ENCODE data around the gene SLC25A19. TPM values are rescaled to one million over a fixed set of nuclear protein-coding genes. Genes with fewer than 3 reads are reported as not detected.

The SLC25A19 gene
- total and polyA plus RNA-seq, 2 of the 8 experiments (the other 6 are each of a cell fraction or from before 2014, with no cell fraction given), result 28.6 to 32.6 TPM

DNA sequence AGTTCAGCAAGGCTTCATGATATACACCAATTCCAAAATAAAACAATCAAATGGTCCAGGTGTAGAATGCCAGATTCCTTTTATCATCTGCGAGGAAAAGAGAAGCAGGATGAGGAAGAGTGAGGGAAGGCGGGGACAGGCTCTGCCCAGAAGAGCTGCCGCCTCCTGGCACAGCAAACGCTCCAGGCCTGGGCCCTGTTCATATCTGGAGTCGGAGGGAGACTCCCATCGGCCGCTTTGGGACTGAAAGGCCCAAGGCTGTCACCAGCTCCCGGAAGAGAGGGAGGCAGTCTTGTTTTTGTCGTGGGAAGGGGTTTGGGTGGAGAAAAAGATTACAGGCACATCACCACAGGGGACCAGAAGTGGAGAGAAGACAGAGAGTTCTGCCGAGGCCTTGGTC lies 29.0 kb upstream of the SLC25A19 start (continued):
- TF ChIP-seq, protein P1, sequence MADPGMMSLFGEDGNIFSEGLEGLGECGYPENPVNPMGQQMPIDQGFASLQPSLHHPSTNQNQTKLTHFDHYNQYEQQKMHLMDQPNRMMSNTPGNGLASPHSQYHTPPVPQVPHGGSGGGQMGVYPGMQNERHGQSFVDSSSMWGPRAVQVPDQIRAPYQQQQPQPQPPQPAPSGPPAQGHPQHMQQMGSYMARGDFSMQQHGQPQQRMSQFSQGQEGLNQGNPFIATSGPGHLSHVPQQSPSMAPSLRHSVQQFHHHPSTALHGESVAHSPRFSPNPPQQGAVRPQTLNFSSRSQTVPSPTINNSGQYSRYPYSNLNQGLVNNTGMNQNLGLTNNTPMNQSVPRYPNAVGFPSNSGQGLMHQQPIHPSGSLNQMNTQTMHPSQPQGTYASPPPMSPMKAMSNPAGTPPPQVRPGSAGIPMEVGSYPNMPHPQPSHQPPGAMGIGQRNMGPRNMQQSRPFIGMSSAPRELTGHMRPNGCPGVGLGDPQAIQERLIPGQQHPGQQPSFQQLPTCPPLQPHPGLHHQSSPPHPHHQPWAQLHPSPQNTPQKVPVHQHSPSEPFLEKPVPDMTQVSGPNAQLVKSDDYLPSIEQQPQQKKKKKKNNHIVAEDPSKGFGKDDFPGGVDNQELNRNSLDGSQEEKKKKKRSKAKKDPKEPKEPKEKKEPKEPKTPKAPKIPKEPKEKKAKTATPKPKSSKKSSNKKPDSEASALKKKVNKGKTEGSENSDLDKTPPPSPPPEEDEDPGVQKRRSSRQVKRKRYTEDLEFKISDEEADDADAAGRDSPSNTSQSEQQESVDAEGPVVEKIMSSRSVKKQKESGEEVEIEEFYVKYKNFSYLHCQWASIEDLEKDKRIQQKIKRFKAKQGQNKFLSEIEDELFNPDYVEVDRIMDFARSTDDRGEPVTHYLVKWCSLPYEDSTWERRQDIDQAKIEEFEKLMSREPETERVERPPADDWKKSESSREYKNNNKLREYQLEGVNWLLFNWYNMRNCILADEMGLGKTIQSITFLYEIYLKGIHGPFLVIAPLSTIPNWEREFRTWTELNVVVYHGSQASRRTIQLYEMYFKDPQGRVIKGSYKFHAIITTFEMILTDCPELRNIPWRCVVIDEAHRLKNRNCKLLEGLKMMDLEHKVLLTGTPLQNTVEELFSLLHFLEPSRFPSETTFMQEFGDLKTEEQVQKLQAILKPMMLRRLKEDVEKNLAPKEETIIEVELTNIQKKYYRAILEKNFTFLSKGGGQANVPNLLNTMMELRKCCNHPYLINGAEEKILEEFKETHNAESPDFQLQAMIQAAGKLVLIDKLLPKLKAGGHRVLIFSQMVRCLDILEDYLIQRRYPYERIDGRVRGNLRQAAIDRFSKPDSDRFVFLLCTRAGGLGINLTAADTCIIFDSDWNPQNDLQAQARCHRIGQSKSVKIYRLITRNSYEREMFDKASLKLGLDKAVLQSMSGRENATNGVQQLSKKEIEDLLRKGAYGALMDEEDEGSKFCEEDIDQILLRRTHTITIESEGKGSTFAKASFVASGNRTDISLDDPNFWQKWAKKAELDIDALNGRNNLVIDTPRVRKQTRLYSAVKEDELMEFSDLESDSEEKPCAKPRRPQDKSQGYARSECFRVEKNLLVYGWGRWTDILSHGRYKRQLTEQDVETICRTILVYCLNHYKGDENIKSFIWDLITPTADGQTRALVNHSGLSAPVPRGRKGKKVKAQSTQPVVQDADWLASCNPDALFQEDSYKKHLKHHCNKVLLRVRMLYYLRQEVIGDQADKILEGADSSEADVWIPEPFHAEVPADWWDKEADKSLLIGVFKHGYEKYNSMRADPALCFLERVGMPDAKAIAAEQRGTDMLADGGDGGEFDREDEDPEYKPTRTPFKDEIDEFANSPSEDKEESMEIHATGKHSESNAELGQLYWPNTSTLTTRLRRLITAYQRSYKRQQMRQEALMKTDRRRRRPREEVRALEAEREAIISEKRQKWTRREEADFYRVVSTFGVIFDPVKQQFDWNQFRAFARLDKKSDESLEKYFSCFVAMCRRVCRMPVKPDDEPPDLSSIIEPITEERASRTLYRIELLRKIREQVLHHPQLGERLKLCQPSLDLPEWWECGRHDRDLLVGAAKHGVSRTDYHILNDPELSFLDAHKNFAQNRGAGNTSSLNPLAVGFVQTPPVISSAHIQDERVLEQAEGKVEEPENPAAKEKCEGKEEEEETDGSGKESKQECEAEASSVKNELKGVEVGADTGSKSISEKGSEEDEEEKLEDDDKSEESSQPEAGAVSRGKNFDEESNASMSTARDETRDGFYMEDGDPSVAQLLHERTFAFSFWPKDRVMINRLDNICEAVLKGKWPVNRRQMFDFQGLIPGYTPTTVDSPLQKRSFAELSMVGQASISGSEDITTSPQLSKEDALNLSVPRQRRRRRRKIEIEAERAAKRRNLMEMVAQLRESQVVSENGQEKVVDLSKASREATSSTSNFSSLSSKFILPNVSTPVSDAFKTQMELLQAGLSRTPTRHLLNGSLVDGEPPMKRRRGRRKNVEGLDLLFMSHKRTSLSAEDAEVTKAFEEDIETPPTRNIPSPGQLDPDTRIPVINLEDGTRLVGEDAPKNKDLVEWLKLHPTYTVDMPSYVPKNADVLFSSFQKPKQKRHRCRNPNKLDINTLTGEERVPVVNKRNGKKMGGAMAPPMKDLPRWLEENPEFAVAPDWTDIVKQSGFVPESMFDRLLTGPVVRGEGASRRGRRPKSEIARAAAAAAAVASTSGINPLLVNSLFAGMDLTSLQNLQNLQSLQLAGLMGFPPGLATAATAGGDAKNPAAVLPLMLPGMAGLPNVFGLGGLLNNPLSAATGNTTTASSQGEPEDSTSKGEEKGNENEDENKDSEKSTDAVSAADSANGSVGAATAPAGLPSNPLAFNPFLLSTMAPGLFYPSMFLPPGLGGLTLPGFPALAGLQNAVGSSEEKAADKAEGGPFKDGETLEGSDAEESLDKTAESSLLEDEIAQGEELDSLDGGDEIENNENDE (IDR thresholded peaks at IDR 0.05; ENCODE audit: insufficient replicate concordance, low read length), result no peak
- no peak for TF ChIP-seq CHD1 (IDR thresholded peaks at IDR 0.05; ENCODE audit: low read depth, low read length)
